Liver (tissue), 9 donors: Measurements from ENCODE around the gene EIF2AK2. TPM values are rescaled to one million over a fixed set of nuclear protein-coding genes. Genes with fewer than 3 reads are reported as not detected.
"Not testable (repeated sequence)": the region's sequence is repeated elsewhere in the genome, so short reads cannot be mapped to it uniquely, and the experiment has no call there.

Experiments used
- DNase-seq: peaks from one replicate; pipeline ENCODE4 v3.0.0-alpha.2; 2017; ENCODE audit warnings: low spot score
- H3K27ac ChIP-seq, 2 donors: one replicate each; pipeline ENCODE4 v1.7.0; 2013; ENCODE audit warnings: inconsistent platforms in 2 of 2, low read length in 2 of 2, control low read depth in 1 of 2, low read depth in 1 of 2, mild to moderate bottlenecking in 1 of 2
- H3K27me3 ChIP-seq, 4 donors: one replicate each; pipeline versions ENCODE4 v1.6.1 to v1.7.0; 2013; ENCODE audit warnings: low read length in 3 of 4, inconsistent platforms in 1 of 4, mild to moderate bottlenecking in 1 of 4, moderate library complexity in 1 of 4; ENCODE audit not compliant: control insufficient read depth in 4 of 4, insufficient read depth in 4 of 4
- H3K36me3 ChIP-seq, 4 donors: one replicate each; pipeline versions ENCODE4 v1.6.1 to v1.7.0; 2013; ENCODE audit warnings: low read length in 3 of 4, mild to moderate bottlenecking in 3 of 4, low read depth in 1 of 4, moderate library complexity in 1 of 4; ENCODE audit not compliant: control insufficient read depth in 4 of 4, insufficient read depth in 3 of 4
- H3K4me1 ChIP-seq, 4 donors: one replicate each; pipeline versions ENCODE4 v1.6.1 to v1.7.0; 2013; ENCODE audit warnings: low read length in 3 of 4, mild to moderate bottlenecking in 3 of 4, moderate library complexity in 1 of 4; ENCODE audit not compliant: control insufficient read depth in 4 of 4, insufficient read depth in 4 of 4
- H3K4me3 ChIP-seq, 3 donors: one replicate each; pipeline versions ENCODE4 v1.6.1 to v1.7.0; 2013; ENCODE audit warnings: low read length in 3 of 3, control low read depth in 1 of 3, low read depth in 1 of 3, mild to moderate bottlenecking in 1 of 3
- H3K9ac ChIP-seq, 2 donors: one replicate each; pipeline ENCODE4 v1.7.0; 2013; ENCODE audit warnings: low read length in 2 of 2, mild to moderate bottlenecking in 2 of 2, moderate library complexity in 2 of 2, control low read depth in 1 of 2, low read depth in 1 of 2
- H3K9me3 ChIP-seq, 4 donors: one replicate each; pipeline versions ENCODE4 v1.6.1 to v1.7.0; 2013; ENCODE audit warnings: low read length in 3 of 4; ENCODE audit not compliant: control insufficient read depth in 4 of 4
- FOXA1 ChIP-seq: IDR thresholded peaks from 2 replicates; pipeline ENCODE4 v1.6.1; 2016; ENCODE audit warnings: antibody characterized with exemption
- FOXA2 ChIP-seq: IDR thresholded peaks from 2 replicates; pipeline ENCODE4 v1.6.1; 2016; ENCODE audit warnings: antibody characterized with exemption
- HNF4A ChIP-seq, 2 donors: conservative IDR thresholded peaks; 2 replicates each; pipeline ENCODE4 v1.6.1; 2016; ENCODE audit warnings: antibody characterized with exemption in 2 of 2, mild to moderate bottlenecking in 2 of 2
- NR2F2 ChIP-seq: IDR thresholded peaks from 2 replicates; pipeline ENCODE4 v1.6.1; 2016; ENCODE audit warnings: antibody characterized with exemption
- RAD21 ChIP-seq, 2 donors: IDR thresholded peaks; 2 replicates each; pipeline ENCODE4 v1.6.1; 2016; ENCODE audit warnings: antibody characterized with exemption in 2 of 2, mild to moderate bottlenecking in 2 of 2
- REST ChIP-seq: IDR thresholded peaks from 2 replicates; pipeline ENCODE4 v1.6.1; 2016; ENCODE audit warnings: antibody characterized with exemption, mild to moderate bottlenecking
- SP1 ChIP-seq: IDR thresholded peaks from 2 replicates; pipeline ENCODE4 v1.6.1; 2018; ENCODE audit warnings: antibody characterized with exemption, mild to moderate bottlenecking
- YY1 ChIP-seq: IDR thresholded peaks from 2 replicates; pipeline ENCODE4 v1.6.1; 2016; ENCODE audit warnings: antibody characterized with exemption, mild to moderate bottlenecking
- ZBTB33 ChIP-seq: IDR thresholded peaks from 2 replicates; pipeline ENCODE4 v1.6.1; 2016; ENCODE audit warnings: antibody characterized with exemption
- WGBS: extraction: QIAGEN DNeasy Blood & Tissue Kit; methylation state at CpG from one replicate; pipeline ENCODE4 v1.1.7; 2013; 5-methylcytosine and 5-hydroxymethylcytosine counted together
- polyA plus RNA-seq, 2 donors: library from polyadenylated mRNA; stranded (reverse) in 1 of 2; unstranded in 1 of 2; fragments of 200-250 nt in 1 of 2; fragments of >200 nt in 1 of 2; fragmentation: Nextera tagmentation in 1 of 2; extraction: Ambion mirVana in 1 of 2; gene quantifications; one replicate each; pipeline versions ENCODE4 v1.2.1 to v1.2.3, GENCODE V29; 2013 to 2015
- total RNA-seq, 2 donors: library from RNA; depleted of rRNA; stranded (reverse); fragments of >200 nt; gene quantifications; one replicate each; pipeline ENCODE4 v1.2.3, GENCODE V29; 2014
- TF ChIP-seq, protein P1 (sequence below): fragments of 150-350 bp; IDR thresholded peaks from 2 replicates; pipeline ENCODE4 v1.5.1; 2017; ENCODE audit warnings: improper control_type of control experiment, low read depth, low read length; ENCODE audit not compliant: missing input control
- donor health status: healthy.
- donor health status: healthy.
- donor health status: healthy.
- donor health status: healthy.
- donor health status: healthy.

Gene EIF2AK2
- total RNA-seq (10 to 100 TPM; 14.9 to 20.0 TPM), polyA plus RNA-seq (10 to 100 TPM in 1 of 2 donors, 1 to 10 TPM in 1; 4.4 to 11.4 TPM)

DNA sequence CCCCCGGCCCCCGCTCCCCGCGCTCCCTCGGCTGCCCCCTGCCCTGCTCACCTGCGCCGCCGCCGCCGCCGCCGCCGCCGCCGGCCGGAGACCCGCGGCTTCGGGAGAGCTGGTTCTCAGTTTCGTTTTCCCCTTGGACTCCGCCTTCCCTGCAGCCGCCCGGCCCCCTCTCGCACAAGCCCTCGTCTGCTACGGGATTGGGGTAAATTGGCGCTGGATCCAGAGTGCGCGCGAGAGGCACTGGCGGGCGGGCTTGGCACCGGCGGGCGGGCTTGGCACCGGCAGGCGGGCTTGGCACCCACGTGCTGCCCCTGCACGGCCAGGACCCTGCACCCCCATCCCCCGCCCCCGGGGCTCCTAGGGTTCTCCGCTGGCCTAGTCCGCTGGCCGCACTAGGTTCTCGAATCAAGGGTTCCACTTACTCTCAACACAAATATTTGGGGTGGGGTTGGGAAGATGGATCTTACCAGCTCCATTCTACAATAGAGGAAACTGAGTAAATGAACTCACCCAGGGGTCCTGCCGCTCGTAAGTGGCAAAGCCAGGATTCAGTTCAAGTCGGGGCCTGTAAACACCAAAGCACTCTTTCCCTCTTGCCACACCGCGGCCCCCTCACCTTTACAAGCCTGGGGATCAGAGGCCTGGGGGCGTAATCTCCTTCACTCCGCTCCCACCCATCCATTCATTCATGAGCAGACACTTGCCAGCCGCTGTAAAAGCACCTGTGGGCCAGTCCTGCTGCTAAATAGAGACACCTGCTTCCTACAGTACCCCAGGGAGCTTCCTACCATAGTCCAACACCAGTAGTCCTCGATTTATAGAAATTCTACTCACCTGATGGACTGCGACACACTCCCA, at the start of gene EIF2AK2:
EIF2AK2 (minus strand) TSS at position 124 of the 858 bp plus-strand sequence. CDS start 9,174 bp downstream, outside the sequence.
- Histone ChIP-seq H3K9ac (peak within 1 kb of the TSS; percentile 62 to 79), H3K4me1 (peaks cover 0 to 11% (median 7%) of the 10 kb centered on the region in 4 donors), H3K27me3 (no peaks in the 10 kb centered on the region), H3K27ac (peak within 1 kb of the TSS; percentile 76 to 79), H3K4me3 (peak within 1 kb of the TSS; percentile 88 to 99 (median 91)), H3K9me3 (no peaks in the 10 kb centered on the region), H3K36me3 (peaks cover 0 to 2% (median 0%) of the 10 kb centered on the region in 4 donors)
- TF ChIP-seq RAD21 (IDR thresholded peaks at IDR 0.05) (no peak), ZBTB33 (peak; percentile 93)
- DNase-seq, result peak; percentile 76
- 10% methylated on average over 55 of the region's 55 CpGs for WGBS

GRCh38 chr2:37205689-37206341, 49.0 kb upstream of the EIF2AK2 start:
- peak overlapping the region in 1 of 3 donors; percentile 33 for H3K4me3 ChIP-seq
- peaks cover 2 to 75% (median 58%) of the 10 kb centered on the region in 4 donors for H3K36me3 ChIP-seq
- H3K9me3 ChIP-seq, result peaks cover 5 to 16% (median 10%) of the 10 kb centered on the region in 4 donors
- H3K27ac ChIP-seq, result no peak overlapping the region
- no peak overlapping the region for H3K9ac ChIP-seq
- no peak for TF ChIP-seq RAD21 (IDR thresholded peaks at IDR 0.05)
- TF ChIP-seq FOXA2, result no peak
- no peak for TF ChIP-seq SP1
- no peak for TF ChIP-seq REST
- TF ChIP-seq FOXA1, result no peak
- TF ChIP-seq HNF4A (conservative IDR thresholded peaks at IDR 0.05), result no peak
- TF ChIP-seq, protein P1, sequence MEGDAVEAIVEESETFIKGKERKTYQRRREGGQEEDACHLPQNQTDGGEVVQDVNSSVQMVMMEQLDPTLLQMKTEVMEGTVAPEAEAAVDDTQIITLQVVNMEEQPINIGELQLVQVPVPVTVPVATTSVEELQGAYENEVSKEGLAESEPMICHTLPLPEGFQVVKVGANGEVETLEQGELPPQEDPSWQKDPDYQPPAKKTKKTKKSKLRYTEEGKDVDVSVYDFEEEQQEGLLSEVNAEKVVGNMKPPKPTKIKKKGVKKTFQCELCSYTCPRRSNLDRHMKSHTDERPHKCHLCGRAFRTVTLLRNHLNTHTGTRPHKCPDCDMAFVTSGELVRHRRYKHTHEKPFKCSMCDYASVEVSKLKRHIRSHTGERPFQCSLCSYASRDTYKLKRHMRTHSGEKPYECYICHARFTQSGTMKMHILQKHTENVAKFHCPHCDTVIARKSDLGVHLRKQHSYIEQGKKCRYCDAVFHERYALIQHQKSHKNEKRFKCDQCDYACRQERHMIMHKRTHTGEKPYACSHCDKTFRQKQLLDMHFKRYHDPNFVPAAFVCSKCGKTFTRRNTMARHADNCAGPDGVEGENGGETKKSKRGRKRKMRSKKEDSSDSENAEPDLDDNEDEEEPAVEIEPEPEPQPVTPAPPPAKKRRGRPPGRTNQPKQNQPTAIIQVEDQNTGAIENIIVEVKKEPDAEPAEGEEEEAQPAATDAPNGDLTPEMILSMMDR, result no peak
- TF ChIP-seq NR2F2, result no peak
- TF ChIP-seq YY1, result no peak
- H3K27me3 ChIP-seq, result no peaks in the 10 kb centered on the region
- no peaks in the 10 kb centered on the region for H3K4me1 ChIP-seq
- DNase-seq, result no peak
- WGBS, result 95% methylated on average over 5 of the region's 5 CpGs

DNA sequence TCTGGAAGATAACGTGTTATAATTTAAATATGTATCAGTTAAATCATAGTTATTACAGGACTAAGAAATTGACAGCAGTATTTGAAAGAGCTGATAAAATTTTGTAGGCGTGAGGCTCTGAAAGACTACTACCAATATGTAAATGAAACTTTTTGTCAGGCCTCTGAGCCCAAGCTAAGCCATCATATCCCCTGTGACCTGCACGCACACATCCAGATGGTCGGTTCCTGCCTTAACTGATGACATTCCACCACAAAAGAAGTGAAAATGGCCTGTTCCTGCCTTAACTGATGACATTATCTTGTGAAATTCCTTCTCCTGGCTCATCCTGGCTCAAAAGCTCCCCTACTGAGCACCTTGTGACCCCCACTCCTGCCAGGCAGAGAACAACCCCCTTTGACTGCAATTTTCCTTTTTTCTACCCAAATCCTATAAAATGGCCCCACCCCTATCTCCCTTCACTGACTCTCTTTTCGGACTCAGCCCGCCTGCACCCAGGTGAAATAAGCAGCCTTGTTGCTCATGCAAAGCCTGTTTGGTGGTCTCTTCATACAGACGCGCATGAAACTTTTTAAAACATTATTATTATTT, 48.4 kb upstream of the EIF2AK2 start:
- Histone ChIP-seq H3K9me3 (peaks cover 5 to 16% (median 10%) of the 10 kb centered on the region in 4 donors), H3K36me3 (peaks cover 5 to 73% (median 54%) of the 10 kb centered on the region in 4 donors)
- not testable (repeated sequence) for H3K9ac ChIP-seq, H3K27me3 ChIP-seq, DNase-seq, H3K4me3 ChIP-seq, H3K4me1 ChIP-seq, H3K27ac ChIP-seq
- 86% methylated on average over 8 of the region's 8 CpGs for WGBS
